Activated CD8-positive, alpha-beta memory T cell treated with anti-CD3 and anti-CD28 coated beads, Interleukin-2, amount 50 U/mL, for 24 hours (primary cell): ENCODE measurements around the gene CKLF.
"Not testable (repeated sequence)": the region's sequence is repeated elsewhere in the genome, so short reads cannot be mapped to it uniquely, and the experiment has no call there.

ENCODE experiments used
- DNase-seq: peaks from one replicate; pipeline ENCODE4 v3.0.0-alpha.2; 2020; ENCODE audit errors: extremely low read depth

Gene CKLF

DNA sequence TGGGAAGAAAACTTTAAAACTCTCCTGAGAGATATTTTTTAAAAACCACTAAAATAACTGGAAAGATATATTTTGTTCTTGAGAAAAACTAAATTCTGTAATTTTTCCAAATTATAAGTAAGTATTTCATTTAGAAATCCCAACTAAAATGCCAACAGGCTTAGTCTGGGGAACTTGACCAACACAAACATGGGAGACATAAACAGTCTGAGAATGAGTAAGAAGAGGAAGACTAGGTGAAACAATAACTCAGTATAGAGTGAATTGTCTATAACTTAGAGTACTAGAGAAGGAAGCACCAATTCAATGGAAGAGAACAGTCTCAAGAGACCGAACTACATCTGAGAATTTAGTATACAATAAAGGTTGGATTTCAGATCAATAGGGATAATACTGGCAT lies 16.8 kb downstream of the CKLF start:
- DNase-seq: no peak

DNA sequence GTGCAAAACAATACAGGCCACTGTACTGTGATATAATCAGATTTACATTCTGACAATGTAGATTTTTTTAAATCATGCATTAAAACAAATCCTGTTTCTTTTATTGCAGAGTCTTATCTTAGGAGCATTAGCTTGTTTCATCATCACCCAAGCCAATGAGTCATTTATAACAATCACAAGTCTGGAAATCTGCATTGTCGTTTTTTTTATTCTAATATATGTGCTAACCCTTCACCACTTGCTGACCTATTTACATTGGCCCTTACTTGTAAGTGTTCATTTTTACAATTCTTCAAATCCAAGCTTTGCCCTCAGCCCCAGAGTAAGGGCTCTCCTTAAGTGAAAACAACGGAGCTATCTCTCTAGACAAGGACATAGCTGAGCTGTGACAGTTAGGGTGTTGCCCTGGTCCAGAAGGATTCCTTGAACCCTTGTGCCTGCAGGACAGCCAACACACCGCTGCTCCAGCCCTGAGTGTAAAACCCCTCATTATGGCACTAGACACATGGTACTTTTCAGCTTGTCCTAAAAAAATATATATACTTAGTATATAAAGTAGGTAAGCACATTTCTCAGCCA lies 17.5 kb downstream of the CKLF start:
- DNase-seq: no peak

DNA sequence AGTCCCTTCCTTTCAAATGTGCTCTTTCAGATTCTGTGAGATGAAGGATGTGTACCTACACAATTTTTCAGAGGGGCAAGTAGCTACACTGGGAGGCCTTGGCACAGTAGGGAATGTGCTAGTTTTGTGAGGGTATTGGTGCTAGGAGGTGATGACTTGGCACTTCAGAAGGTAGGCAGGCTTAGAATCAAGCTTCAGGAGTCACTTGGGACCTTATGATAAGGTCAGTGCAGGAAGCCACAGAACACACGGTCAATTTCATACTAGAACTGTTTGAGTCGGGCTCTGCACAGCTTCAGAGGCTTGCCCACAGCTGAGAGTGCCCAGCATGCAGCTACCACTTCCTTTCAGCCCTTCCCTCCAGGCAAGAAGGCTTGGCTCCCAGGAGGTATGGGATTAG lies 20.0 kb downstream of the CKLF start:
- DNase-seq: no peak

DNA sequence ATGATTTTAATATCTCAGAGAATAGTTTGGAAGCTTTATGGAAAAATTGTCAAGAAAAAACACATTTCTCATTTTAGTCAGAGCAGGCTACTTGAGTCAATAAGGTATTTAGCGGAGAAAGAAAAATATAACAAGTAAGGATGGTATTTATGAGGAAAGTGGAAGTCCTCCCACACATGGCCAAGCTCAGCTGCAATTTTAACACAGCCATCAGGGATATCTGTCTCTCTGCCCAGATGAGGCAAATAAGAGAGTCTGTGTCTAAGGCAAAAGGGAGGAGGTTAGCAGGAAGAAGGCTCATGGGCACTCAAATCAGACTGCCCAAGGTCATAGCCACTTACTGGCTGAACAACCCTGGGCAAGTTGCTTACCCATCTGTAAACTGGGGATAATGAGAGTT lies 21.7 kb downstream of the CKLF start:
- DNase-seq: no peak

DNA sequence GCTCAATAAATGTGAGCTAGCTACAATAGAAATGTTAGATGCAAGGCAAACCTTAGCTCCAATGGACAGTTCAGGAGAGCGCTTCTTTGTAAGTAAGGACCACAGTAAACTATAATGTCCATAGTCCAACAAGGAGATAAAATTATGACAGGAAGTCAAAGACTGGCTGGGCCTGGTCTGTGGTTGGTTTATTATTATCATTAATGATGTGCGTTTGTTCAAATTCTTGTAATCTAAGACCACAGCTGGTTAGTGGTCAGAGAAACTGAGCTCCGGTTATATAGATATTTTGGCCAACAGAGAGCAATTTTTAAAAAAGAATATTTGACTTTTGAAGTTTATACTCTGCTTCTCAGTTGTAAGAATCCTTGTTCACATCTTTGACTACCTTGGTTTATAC lies 22.2 kb downstream of the CKLF start:
- DNase-seq: no peak

DNA sequence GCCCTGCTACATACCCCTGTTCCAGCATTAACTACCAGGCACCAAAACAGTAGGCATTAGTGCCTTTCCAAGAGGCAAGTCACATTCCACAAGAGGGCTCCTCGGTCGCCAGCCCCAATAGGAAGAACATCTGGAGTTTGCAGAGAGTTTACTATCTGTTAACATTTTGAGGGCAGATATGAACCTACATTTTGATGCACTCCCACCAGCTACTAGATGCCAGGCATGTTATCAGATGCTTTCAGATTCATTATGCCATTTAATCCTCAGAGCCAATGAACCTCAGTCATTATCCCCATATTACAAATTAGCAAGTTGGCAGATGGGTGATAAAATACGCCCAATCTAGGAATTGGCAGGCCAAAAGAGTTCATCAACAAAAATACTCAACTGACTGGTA lies 22.7 kb downstream of the CKLF start:
- DNase-seq: no peak

DNA sequence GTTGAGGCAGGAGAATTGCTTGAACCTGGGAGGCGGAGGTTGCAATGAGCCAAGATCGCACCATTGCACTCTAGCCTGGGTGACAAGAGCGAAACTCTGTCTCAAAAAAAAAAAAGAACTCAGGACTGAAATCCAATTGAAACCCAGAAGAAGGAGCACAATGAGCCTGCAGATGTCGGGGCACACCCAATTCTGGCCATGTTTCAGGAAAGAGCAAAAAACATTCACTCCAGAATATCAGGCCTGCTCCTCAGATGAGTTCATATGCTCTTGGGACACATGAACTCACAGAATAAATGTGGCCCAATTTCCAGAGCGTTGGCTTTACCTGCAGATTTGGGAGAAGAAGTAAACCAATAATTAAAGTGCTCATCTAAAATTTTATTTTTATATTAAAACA lies 23.9 kb downstream of the CKLF start:
- DNase-seq: no peak

DNA sequence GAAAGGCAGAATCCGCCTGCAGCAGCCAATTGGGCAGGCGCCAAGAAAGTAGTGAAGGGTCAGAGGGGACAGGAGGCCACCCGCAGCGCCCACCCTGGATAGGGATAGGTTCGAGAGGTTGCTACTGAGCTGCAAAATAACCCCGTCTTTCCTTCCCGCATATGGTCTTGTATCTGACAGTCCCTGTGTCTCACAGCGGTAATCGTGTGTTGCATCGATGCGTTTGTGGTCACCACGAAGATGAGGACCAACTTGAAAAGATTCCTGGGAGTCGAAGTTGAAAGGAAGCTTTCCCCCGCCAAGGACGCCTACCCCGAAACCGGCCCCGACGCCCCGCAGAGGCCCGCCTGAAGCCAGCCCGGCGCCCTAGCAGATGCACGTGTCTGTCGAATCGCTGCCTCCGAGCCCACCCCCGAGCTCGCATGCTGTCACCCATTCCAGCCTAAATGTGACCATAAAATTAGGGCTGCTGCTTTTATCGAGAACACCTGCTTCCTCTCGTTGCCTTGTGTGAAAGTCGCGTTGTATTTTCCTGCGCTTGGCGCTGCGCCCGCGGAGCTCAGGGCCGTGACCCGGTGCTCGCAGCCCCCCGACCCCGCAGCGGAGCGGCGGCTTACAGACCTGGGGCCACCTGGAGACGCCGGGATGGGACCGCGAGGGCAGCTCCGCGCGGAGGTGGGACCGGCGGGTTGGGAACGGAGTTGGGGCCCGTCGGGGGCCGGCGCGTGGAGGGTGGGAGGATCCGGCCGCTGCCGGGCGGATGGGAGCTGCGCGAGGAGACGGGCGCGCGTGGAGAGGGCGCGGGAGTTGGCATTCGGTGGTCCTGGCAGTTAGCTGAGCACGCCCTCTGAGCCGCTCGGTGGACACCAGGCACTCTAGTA lies 26.5 kb downstream of the CKLF start, which contains the start of gene CMTM2:
CMTM2 (plus strand) TSS at position 813 of the 881 bp plus-strand sequence. CDS start 145 bp downstream, outside the sequence.
- DNase-seq: no peak

DNA sequence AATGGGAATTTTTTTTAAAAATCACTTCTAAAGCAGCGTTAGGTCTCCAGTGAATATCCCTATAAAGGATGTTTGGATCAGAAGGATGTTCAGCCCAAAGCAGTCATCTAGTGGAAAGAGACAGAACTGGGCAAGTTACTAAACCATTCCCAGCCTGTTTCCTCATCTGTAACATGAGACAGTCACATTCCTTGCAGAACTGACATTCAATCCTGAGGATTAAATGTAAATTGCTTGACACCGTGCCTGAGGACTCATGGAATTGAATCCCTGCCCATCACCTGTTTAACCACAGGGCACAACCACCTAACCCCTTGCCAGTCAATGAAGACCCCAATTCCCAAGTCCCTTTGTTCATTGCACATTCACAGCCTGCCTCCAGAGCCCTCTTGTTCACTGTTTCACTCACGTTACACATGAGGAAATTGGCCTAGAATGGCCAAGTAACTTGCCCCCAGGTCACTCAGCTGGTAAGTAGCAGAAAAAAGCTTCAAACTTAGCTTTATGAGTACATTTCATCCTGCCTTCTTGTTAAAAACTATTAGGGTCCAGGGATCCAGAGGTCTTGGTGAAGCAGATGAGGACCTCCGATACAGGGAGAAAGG lies 28.3 kb downstream of the CKLF start:
- no peak for DNase-seq

DNA sequence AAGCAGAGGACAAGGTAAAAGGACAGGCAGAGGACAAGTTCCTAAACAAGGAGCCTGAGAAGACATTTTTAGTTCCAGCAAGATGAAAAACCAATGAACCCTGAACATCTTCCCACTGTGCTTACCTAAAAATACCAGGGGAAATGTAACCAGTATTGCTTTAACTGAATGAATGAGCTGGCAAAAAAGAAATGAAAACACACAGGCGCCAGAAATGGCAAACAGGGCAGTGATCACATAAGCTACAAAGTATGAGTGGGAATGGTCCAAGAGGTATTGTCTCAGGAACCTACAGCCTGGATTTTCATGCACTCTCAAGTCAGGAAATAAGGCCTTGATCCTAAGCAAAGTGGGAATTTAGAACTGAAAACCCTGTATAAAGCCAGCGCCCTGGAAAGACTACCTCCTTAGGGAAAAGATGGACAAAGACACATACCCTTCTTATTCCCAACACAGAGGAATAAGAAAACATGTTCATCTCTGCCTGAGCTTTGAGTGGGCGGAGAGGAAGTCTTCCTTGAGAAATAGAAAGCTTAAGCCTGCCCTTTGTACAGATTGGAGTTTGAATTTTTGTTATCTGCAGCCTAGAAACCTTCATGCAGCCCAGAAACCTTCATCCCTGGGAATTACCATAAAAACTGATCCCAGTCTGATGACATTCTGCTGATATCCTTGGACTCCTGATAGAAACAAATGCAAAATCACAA lies 29.0 kb downstream of the CKLF start:
- DNase-seq: no peak

DNA sequence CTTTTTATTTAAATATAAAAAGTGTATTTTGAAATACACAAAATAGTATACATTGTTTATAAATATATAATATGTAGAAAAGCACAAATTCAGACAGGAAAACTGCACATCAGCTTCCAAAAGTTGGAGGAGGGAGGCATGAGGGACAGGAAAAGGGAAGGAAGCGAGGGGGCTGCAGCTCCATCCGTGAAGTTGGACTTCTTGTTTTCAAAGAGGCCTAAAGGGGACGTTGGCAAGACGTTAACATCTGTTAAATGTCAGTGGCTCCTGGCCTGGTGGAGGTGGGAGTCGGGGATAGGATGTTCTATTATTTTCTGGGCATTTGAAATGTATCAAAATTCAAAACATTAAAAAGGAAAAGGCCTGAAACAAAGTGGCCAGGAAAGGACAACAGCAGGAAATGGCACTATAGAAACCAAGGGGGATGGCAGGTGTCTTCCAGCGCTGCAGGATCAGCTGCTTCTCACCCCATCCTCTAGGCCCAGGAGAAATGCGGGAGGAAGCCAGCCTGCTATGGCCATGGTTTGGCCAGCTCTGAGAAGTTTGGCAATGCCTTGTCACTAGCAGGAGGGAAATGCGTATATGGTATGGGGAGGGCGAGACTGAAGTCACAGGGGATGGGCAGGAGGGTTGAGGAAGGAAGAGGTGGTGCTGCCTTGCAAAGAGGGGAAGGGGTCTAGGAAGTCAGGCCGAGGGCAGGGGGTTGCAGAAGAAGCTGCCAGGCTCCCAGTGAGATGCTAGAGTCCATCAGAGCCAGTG lies 33.3 kb downstream of the CKLF start:
- DNase-seq: no peak

DNA sequence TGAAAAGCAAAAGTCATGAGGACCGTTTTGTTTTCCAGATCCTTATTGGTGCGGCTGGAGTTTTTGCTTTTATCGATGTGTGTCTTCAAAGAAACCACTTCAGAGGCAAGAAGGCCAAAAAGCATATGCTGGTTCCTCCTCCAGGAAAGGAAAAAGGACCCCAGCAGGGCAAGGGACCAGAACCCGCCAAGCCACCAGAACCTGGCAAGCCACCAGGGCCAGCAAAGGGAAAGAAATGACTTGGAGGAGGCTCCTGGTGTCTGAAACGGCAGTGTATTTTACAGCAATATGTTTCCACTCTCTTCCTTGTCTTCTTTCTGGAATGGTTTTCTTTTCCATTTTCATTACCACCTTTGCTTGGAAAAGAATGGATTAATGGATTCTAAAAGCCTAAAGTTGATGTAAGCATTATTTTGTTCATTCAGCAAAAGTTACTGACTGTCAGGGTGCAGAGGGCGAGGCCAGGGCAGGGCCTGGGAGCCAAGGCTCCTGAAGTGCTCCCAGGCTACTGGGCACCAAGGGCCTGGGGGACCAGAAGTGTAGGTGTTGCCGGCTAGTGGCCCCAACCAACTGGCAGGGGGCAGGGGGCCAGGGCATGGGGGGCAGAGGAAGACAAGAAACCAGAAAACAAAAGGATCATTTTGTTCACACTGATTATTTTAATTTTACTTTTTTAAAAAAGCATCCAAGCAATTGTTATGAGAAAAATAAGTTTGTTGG lies 35.7 kb downstream of the CKLF start:
- no peak for DNase-seq

DNA sequence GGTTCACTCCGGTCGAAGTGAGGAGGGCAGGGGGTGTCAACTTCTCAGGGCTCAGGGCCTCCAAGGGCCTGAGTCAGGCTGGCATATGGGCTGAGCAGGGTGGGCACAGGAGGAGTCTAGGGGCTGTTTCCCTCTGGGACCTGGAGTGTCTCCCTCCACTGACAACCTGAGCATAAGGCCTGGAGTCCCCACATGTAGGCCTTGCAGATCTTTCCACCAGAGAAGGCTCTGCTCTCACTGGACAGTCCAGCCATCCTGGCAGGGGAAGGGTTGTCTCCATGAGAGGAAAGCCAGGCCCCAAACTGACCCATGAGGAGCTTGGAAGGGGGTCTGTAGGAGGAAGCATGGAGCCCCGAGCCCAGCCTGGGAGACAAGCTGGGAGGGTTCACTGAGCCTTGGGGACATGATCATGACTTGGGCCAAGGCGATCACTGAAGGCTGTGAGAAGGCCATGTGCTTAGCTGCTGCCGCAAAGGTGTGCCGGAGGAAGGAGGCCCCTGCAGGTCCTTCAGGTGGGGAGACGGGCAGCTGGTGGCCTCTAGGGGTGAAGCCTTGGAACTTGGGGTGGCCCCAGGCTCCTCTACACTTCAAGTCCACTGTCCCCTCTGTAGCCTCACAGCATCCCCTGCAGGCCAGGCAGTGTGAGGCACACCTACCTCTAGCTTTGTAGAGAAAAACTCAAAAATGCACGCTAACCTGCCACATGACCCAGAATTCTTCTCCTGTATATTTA lies 36.8 kb downstream of the CKLF start:
- no peak for DNase-seq

DNA sequence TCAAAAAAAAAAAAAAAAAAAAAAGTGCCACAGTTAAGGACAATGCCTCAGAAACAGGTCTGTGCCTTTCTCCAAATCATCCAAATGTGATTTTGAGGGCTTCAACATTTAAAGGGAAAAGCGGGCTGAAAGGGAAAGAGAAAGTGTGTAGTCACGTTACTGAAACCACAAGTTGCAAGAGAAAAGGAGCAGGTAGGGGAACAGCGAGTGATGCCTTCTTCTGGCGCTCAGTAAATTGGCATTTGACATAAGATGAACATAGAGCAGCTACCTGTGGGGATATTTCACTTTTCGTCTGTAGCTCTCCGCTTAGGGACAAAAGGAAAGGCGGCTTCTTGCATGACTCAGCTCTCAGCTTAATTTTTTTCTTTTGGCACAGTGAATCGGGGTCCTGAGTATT lies 37.9 kb downstream of the CKLF start:
- DNase-seq: no peak

DNA sequence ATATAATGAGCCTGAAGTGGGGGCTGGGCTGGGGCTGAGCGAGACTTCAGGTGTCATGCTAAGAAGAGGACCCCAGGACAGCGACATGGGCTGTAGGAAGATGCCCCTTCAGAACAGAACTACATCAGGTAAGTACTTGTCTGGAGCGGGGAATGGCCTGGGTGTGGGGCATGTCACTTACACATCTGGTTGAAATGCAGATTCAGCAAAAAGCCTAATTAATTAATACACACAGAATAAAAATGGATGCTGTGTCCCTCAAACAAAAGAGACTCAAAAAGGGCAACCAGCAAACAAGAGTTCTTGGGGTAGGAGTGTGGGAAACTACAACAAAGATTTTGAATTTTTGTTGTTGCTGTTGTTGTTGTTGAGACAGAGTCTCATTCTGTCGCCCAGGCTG lies 38.6 kb downstream of the CKLF start:
- DNase-seq: no peak

DNA sequence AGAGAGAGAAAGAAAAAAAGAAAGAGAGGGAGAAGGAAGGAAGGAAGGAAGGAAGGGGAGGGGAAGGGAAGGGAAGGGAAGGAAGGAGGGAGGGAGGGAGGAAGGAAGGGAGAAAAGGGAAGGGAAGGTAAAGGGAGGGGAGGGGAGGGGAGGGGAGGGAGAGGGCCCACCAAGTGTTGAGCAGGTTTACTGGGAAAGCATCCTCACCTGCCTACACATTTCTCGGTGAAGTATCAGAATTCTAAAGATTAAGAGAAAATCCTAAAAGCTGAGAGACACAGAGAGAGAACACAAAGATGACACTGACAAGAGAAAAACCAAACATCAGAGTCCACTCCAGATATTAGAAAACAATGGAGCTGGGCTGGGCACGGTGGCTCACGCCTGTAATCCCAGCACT lies 39.9 kb downstream of the CKLF start:
- no peak for DNase-seq

DNA sequence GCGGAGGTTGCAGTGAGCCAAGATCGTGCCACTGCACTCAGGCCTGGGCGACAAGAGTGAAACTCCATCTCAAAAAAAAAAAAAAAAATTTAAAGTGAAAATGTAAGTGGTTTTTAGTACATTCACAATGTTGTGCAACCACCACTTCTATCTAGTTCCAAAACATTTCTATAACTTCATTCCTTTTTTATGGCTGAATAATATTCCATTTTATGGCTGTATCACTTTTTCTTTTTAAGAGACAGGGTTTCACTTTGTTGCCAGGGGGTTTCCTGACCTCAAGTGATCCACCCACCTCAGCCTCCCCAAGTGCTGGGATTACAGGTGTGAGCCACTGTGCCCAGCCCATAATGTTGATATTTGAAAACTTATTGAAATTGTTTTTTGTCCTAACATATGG lies 40.4 kb downstream of the CKLF start:
- DNase-seq: no peak

DNA sequence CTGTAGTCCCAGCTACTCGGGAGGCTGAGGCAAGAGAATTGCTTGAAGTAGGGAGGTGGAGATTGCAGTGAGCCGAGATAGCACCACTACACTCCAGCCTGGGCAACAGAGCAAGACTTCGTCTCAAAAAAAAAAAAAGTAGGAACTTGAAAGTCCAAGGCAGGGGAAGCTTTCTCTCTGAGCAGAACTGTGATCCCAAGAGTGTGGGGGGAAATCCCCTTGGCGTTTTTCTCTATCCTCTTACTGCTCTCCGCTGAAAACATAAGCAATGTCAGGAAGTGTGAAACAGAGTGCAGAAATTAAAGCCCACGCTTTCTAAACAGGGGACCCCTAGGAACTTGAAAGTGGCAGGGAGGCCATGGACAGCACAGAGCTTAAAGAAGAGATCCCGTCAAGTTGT lies 42.4 kb downstream of the CKLF start:
- no peak for DNase-seq

DNA sequence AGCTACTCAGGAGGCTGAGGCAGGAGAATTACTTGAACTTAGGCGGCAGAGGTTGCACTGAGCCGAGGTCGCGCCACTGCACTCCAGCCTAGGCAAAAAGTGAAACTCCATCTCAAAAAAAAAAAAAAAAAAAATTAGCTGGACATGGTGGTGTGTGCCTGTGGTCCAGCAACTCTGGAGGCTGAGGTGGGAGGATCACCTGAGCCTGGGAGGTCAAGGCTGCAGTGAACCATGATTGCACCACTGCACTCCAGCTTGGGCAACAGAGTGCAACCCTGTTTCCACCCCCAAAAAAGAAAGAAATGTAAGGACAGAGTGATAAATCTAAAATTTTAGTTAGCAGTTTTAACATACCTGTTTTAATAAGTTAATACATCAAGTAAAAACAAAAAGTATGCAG lies 44.2 kb downstream of the CKLF start:
- not testable (repeated sequence) for DNase-seq
